Measurements from ENCODE around the gene C12orf76.
"Not testable (repeated sequence)": the region's sequence is repeated elsewhere in the genome, so short reads cannot be mapped to it uniquely, and the experiment has no call there.

Gene C12orf76

GRCh38 chr12:110073049-110073831 lies 24.9 kb upstream of the C12orf76 start:
- peak overlapping the region; percentile 63 for H3K4me3 Mint-ChIP-seq
- DNase-seq (ENCODE audit: low spot score in 2 of 2), result no peak
- ATAC-seq (ENCODE audit: low read depth), result peak; percentile 19
- no peaks in the 10 kb centered on the region for H3K36me3 Mint-ChIP-seq
- H3K9me3 Mint-ChIP-seq, result no peaks in the 10 kb centered on the region
- peaks cover 4% of the 10 kb centered on the region for H3K4me1 Mint-ChIP-seq
- H3K27me3 Mint-ChIP-seq, result peaks cover 3% of the 10 kb centered on the region
- no peak overlapping the region for H3K27ac Mint-ChIP-seq

GRCh38 chr12:110072636-110073035 lies 24.3 kb upstream of the C12orf76 start:
- not testable (repeated sequence) for H3K27ac Mint-ChIP-seq; ATAC-seq (ENCODE audit: low read depth); H3K4me1 Mint-ChIP-seq; H3K36me3 Mint-ChIP-seq; DNase-seq (ENCODE audit: low spot score in 2 of 2); H3K9me3 Mint-ChIP-seq; H3K27me3 Mint-ChIP-seq
- H3K4me3 Mint-ChIP-seq, result peak overlapping the region; percentile 63

- DNase-seq (ENCODE audit: low spot score in 2 of 2) (no peak), ATAC-seq (ENCODE audit: low read depth) (no peak)
- H3K36me3 Mint-ChIP-seq, result no peaks in the 10 kb centered on the region
- H3K27me3 Mint-ChIP-seq, result peaks cover 3% of the 10 kb centered on the region
- H3K4me1 Mint-ChIP-seq, result peaks cover 4% of the 10 kb centered on the region
- no peak overlapping the region for H3K27ac Mint-ChIP-seq
- no peak overlapping the region for H3K4me3 Mint-ChIP-seq
- H3K9me3 Mint-ChIP-seq, result no peaks in the 10 kb centered on the region
Measured at GRCh38 chr12:110071967-110072366, 23.6 kb upstream of the C12orf76 start.

GRCh38 chr12:110071504-110071903 lies 23.2 kb upstream of the C12orf76 start:
- no peak for DNase-seq (ENCODE audit: low spot score in 2 of 2)
- peaks cover 4% of the 10 kb centered on the region for H3K4me1 Mint-ChIP-seq
- no peak overlapping the region for H3K27ac Mint-ChIP-seq
- no peaks in the 10 kb centered on the region for H3K36me3 Mint-ChIP-seq
- ATAC-seq (ENCODE audit: low read depth), result no peak
- H3K4me3 Mint-ChIP-seq, result no peak overlapping the region
- peaks cover 3% of the 10 kb centered on the region for H3K27me3 Mint-ChIP-seq
- no peaks in the 10 kb centered on the region for H3K9me3 Mint-ChIP-seq

- ATAC-seq (ENCODE audit: low read depth), result no peak
Measured at GRCh38 chr12:110068654-110069053, 20.3 kb upstream of the C12orf76 start.

GRCh38 chr12:110068115-110068514 lies 19.8 kb upstream of the C12orf76 start:
- H3K9me3 Mint-ChIP-seq; H3K4me3 Mint-ChIP-seq; DNase-seq (ENCODE audit: low spot score in 2 of 2); H3K36me3 Mint-ChIP-seq; H3K27me3 Mint-ChIP-seq; H3K27ac Mint-ChIP-seq; ATAC-seq (ENCODE audit: low read depth); H3K4me1 Mint-ChIP-seq: not testable (repeated sequence)

More at GRCh38 chr12:110068654-110069053, 20.3 kb upstream of the C12orf76 start:
- H3K4me3 Mint-ChIP-seq, result no peak overlapping the region
- DNase-seq (ENCODE audit: low spot score in 2 of 2), result no peak
- peaks cover 4% of the 10 kb centered on the region for H3K4me1 Mint-ChIP-seq
- H3K36me3 Mint-ChIP-seq, result no peaks in the 10 kb centered on the region
- peaks cover 5% of the 10 kb centered on the region for H3K27me3 Mint-ChIP-seq
- no peak overlapping the region for H3K27ac Mint-ChIP-seq
- no peaks in the 10 kb centered on the region for H3K9me3 Mint-ChIP-seq

- Mint-ChIP-seq H3K4me1 (no peaks in the 10 kb centered on the region), H3K36me3 (no peaks in the 10 kb centered on the region), H3K27ac (no peak overlapping the region), H3K27me3 (peaks cover 3% of the 10 kb centered on the region), H3K4me3 (no peak overlapping the region), H3K9me3 (no peaks in the 10 kb centered on the region)
- ATAC-seq (ENCODE audit: low read depth) (no peak), DNase-seq (ENCODE audit: low spot score in 2 of 2) (no peak)
Measured at GRCh38 chr12:110067531-110067930, 19.2 kb upstream of the C12orf76 start.

GRCh38 chr12:110065540-110065939 lies 17.2 kb upstream of the C12orf76 start:
- H3K27me3 Mint-ChIP-seq, result peaks cover 6% of the 10 kb centered on the region
- DNase-seq (ENCODE audit: low spot score in 2 of 2) (no peak), ATAC-seq (ENCODE audit: low read depth) (no peak)
- no peaks in the 10 kb centered on the region for H3K9me3 Mint-ChIP-seq
- no peaks in the 10 kb centered on the region for H3K4me1 Mint-ChIP-seq
- H3K27ac Mint-ChIP-seq, result no peak overlapping the region
- no peaks in the 10 kb centered on the region for H3K36me3 Mint-ChIP-seq
- H3K4me3 Mint-ChIP-seq, result no peak overlapping the region

- Mint-ChIP-seq H3K9me3 (no peaks in the 10 kb centered on the region), H3K36me3 (no peaks in the 10 kb centered on the region)
- DNase-seq (ENCODE audit: low spot score in 2 of 2), result no peak
Measured at GRCh38 chr12:110062241-110062640, 13.9 kb upstream of the C12orf76 start.

GRCh38 chr12:110059651-110060000 lies 11.3 kb upstream of the C12orf76 start:
- H3K27me3 Mint-ChIP-seq, result peaks cover 3% of the 10 kb centered on the region
- no peak overlapping the region for H3K4me3 Mint-ChIP-seq

More at GRCh38 chr12:110062241-110062640, 13.9 kb upstream of the C12orf76 start:
- Mint-ChIP-seq H3K27me3 (peaks cover 5% of the 10 kb centered on the region), H3K4me3 (no peak overlapping the region), H3K27ac (no peak overlapping the region), H3K4me1 (no peaks in the 10 kb centered on the region)
- no peak for ATAC-seq (ENCODE audit: low read depth)

GRCh38 chr12:110058875-110059615 lies 10.7 kb upstream of the C12orf76 start:
- H3K27ac Mint-ChIP-seq, result no peak overlapping the region
- H3K36me3 Mint-ChIP-seq, result no peaks in the 10 kb centered on the region

More at GRCh38 chr12:110059651-110060000, 11.3 kb upstream of the C12orf76 start:
- Mint-ChIP-seq H3K4me1 (no peaks in the 10 kb centered on the region), H3K9me3 (no peaks in the 10 kb centered on the region), H3K36me3 (no peaks in the 10 kb centered on the region), H3K27ac (no peak overlapping the region)
- DNase-seq (ENCODE audit: low spot score in 2 of 2), result no peak
- no peak for ATAC-seq (ENCODE audit: low read depth)

GRCh38 chr12:110056643-110057042 lies 8.3 kb upstream of the C12orf76 start:
- H3K4me3 Mint-ChIP-seq; H3K36me3 Mint-ChIP-seq; ATAC-seq (ENCODE audit: low read depth); H3K9me3 Mint-ChIP-seq; DNase-seq (ENCODE audit: low spot score in 2 of 2); H3K4me1 Mint-ChIP-seq; H3K27me3 Mint-ChIP-seq; H3K27ac Mint-ChIP-seq: not testable (repeated sequence)

More at GRCh38 chr12:110058875-110059615, 10.7 kb upstream of the C12orf76 start:
- DNase-seq (ENCODE audit: low spot score in 2 of 2) (no peak), ATAC-seq (ENCODE audit: low read depth) (no peak)
- peaks cover 3% of the 10 kb centered on the region for H3K27me3 Mint-ChIP-seq
- no peak overlapping the region for H3K4me3 Mint-ChIP-seq
- no peaks in the 10 kb centered on the region for H3K9me3 Mint-ChIP-seq
- no peaks in the 10 kb centered on the region for H3K4me1 Mint-ChIP-seq

GRCh38 chr12:110055375-110056352 lies 7.3 kb upstream of the C12orf76 start:
- not testable (repeated sequence) for ATAC-seq (ENCODE audit: low read depth); H3K4me1 Mint-ChIP-seq; H3K36me3 Mint-ChIP-seq; H3K9me3 Mint-ChIP-seq; H3K4me3 Mint-ChIP-seq; DNase-seq (ENCODE audit: low spot score in 2 of 2); H3K27ac Mint-ChIP-seq; H3K27me3 Mint-ChIP-seq

Measured in memory B cell (primary cell).